GM12865 (cell line): ENCODE measurements around the gene ZMPSTE24.
"Not testable (repeated sequence)": the region's sequence is repeated elsewhere in the genome, so short reads cannot be mapped to it uniquely, and the experiment has no call there.

Experiments
- DNase-seq: peaks from one replicate; pipeline ENCODE4 v3.0.0; 2010; ENCODE audit warnings: low read depth
- H3K4me3 ChIP-seq: 2 replicates; pipeline ENCODE4 v1.5.1; 2011; ENCODE audit warnings: mild to moderate bottlenecking, low read depth, low read length, control low read depth
- TF ChIP-seq, protein P1 (sequence below): IDR thresholded peaks from 2 replicates; pipeline ENCODE4 v1.5.1; 2011; ENCODE audit warnings: low read length, control low read depth, low read depth, inconsistent platforms; ENCODE audit not compliant: insufficient read depth; ENCODE audit errors: missing control alignments

ZMPSTE24 gene

DNA sequence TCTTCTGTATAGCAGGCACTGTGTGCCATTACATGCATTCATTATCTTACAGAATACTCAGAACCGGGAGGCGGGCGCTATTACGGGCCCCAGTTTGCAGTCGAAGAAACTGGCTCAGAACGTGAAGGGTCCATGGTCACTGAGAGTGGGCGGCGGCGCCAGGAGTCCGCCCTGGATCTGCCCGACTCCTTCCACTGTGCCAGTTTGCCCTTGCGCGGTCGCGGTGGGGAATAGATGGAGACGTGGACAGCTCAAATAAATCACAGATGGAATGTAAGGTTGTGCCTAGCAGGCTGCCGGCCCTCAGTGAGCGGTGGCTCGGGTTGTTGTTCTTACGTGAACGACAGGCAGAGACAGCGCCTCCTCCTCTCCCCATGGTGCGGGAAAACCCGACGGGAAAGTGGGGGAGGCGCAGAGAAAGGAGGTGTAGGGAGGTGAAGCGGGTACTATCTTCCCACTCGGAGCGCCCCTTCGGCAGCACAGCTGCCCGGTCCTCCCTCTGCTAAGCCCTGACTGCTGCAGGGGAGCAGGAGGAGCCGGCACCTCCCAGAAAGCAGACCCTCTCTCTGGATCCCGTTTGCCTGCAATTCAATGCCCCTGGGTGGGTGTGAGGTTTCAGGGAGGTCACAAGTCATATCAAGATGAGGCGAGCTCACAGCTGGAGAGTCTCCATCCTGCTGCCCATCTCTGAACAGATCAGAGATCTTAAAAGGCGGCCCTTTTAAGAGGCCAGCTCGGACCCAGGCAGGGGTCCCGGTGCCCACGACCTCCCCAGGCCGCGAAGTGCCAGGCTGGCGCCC is 58.0 kb downstream of the ZMPSTE24 start:
- H3K4me3 ChIP-seq, result peak overlapping the region; percentile 44
- TF ChIP-seq, protein P1, sequence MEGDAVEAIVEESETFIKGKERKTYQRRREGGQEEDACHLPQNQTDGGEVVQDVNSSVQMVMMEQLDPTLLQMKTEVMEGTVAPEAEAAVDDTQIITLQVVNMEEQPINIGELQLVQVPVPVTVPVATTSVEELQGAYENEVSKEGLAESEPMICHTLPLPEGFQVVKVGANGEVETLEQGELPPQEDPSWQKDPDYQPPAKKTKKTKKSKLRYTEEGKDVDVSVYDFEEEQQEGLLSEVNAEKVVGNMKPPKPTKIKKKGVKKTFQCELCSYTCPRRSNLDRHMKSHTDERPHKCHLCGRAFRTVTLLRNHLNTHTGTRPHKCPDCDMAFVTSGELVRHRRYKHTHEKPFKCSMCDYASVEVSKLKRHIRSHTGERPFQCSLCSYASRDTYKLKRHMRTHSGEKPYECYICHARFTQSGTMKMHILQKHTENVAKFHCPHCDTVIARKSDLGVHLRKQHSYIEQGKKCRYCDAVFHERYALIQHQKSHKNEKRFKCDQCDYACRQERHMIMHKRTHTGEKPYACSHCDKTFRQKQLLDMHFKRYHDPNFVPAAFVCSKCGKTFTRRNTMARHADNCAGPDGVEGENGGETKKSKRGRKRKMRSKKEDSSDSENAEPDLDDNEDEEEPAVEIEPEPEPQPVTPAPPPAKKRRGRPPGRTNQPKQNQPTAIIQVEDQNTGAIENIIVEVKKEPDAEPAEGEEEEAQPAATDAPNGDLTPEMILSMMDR, result no peak
- peak; percentile 31 for DNase-seq

DNA sequence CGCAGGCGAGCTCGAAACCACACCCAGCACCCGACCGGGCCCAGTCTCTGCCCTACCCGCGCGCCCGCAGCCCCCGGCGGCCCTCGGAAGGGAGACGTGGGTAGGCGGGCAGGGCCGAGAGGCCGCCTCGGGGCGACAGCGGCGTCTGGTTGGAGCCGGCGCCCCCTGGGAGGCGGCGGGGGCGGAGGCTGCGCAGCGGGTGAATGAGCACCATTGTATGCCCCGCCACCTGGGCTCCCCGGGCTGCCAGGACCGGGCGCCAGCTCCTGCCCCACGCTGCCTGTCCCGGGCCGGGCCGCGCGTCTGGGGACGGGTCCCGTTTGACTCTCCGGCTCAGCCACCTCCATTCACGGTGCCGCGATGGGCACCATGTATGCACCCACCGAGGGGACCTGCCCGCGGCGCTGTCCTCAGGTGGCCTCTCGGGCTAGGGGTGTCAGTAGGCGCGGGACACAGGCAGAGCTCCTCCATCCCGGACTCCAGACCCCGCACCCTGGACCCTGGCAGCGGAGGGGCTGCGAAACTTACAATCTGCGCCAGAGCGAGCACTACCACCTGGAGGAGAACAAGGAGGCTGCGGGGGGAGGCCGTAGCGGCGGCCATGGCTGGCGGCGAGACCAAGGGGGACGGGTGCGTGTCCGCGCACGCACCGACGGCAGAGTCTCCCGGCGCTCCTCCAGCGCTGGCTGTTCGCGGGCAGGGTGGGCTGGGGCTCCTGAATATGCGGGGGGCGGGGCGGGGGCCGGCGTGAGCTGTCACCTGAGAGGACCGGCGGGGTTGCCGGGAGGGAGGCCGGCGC is 58.8 kb downstream of the ZMPSTE24 start, which contains the start of gene COL9A2:
TSS of gene COL9A2 (minus strand) at position 692 of the 799 bp plus-strand sequence. CDS start at position 603, 89 bp downstream.
- peak within 1 kb of the TSS; percentile 44 for H3K4me3 ChIP-seq
- TF ChIP-seq, protein P1, result no peak
- peak; percentile 57 for DNase-seq

DNA sequence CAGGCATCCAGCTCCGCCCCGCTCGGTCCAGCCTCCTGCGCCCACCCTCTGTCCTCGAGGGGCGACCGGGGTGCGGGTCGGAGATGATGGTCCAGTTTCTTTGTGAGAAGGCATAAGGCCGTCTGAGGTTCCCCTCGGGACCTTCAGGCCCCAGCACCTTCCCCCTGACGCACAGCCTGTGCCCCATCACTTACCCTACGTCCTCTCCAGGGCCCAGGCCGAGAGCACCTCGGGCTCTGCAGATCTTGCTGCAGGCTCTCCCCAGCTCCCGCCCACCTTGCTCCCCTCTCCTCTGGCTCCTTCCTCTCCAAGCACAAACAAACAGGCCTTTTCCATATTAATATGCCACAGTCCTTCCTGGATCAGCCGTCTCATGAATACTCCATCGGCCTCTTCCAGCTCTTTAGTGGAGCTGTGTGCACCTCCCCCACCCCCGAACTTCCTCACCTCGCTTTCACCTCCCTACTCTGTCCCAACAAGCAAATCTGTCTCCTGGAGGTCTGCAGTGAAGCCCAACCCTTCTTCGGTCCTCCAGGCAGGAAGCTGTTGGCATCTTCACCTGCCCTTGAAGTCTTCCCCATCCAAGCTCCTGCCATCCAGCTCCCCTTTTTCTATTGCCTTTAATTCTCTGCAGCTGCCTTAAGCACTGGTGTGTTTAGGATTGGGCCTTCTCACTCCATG is 59.5 kb downstream of the ZMPSTE24 start:
- H3K4me3 ChIP-seq, result no peak overlapping the region; the same call in 1 of the 2 replicates
- DNase-seq, result no peak
- TF ChIP-seq, protein P1, result no peak

DNA sequence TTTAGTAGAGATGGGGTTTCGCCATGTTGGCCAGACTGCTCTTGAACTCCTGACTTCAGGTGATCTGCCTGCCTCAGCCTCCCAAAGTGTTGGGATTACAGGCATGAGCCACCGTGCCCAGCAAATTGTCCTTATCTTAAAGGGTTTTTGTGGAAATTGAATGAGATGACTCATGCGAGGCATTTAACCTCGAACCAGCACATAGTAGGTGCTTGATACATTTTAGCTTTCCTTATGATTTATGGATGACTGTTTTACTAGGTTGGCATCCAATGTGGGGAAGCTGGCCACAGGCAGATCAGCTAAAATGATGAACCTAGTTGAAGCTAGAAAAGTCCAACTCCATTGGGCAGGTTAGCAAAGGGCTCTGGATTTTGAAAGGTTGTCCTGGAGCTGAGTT is 60.4 kb downstream of the ZMPSTE24 start:
- no peak for DNase-seq
- H3K4me3 ChIP-seq, result no peak overlapping the region
- TF ChIP-seq, protein P1, result no peak

- no peak overlapping the region for H3K4me3 ChIP-seq
- TF ChIP-seq, protein P1, result no peak
- DNase-seq, result no peak
Observed at GRCh38 chr1:40318970-40319621, 61.1 kb downstream of the ZMPSTE24 start.

GRCh38 chr1:40331403-40331802 is 73.4 kb downstream of the ZMPSTE24 start:
- H3K4me3 ChIP-seq, DNase-seq: not testable (repeated sequence)
